Embryonic facial prominence (tissue), 1 donor: ENCODE measurements around the gene RFTN1.

Experiments used
- DNase-seq: peaks from one replicate; pipeline ENCODE4 v3.0.0-alpha.2; 2016; ENCODE audit errors: extremely low spot score

Gene RFTN1

GRCh38 chr3:16468002-16468335 is 45.5 kb downstream of the RFTN1 start:
- no peak for DNase-seq

DNA sequence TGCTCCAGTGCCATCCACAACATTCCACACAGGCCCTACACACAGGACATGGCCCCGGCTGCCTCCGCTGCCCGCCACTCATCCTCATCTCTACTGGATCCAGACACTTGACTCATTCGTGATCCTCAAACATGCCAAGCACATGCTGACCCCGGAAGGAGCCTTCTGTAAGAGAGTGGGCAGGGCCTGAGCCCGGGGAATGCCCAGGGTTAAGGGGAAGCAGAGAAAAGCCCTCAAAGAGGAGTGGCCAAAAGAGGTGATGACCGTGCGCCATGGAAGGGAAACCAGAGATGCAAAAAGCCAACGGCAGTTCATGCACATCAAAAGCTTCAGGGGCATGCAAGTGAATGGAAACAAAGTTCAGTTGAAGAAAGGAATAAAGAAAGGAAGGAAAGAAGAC is 46.1 kb downstream of the RFTN1 start:
- no peak for DNase-seq

GRCh38 chr3:16466822-16467221 is 46.7 kb downstream of the RFTN1 start:
- DNase-seq = no peak

- no peak for DNase-seq
Measured at GRCh38 chr3:16464511-16465148, 48.9 kb downstream of the RFTN1 start.

- no peak for DNase-seq
Measured at GRCh38 chr3:16463914-16464313, 49.6 kb downstream of the RFTN1 start.

GRCh38 chr3:16463119-16463518 is 50.4 kb downstream of the RFTN1 start:
- DNase-seq = no peak

GRCh38 chr3:16462679-16463078 is 50.8 kb downstream of the RFTN1 start:
- DNase-seq = no peak

DNA sequence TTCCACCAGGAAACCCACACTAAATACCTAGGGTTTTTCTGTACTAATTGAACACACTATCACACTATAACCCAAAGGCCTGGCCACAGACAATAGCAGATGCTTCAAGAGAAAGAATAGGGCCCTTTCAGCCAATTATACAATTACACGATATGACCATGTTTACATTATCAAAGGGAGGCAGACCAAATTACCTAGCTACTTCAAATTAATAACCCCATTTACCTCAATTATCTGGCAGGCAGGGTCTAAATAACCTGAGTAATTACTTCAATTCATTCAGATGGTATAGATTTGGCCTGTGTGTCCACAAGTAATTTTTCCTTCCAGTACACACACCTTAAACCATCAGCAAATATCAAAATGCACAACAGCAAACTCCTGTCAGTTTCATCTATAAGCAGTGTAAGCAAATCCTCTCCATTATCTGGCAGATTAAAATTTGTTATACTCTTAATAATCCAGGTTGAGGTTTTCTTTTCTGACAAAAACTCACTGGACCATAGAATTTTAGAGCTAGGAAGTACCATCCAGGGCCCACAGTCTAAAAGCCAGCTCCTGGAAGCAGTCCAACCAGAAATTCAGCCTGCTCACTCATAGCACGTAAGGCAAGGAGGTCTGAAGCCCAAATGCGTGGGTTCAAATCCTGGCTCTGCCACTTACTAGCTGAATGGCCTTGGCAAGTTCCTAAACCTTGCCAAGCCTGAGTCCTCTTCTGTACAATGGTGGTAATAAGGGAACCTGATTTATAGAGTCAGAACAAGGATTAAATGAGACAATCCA is 51.8 kb downstream of the RFTN1 start:
- no peak for DNase-seq

DNA sequence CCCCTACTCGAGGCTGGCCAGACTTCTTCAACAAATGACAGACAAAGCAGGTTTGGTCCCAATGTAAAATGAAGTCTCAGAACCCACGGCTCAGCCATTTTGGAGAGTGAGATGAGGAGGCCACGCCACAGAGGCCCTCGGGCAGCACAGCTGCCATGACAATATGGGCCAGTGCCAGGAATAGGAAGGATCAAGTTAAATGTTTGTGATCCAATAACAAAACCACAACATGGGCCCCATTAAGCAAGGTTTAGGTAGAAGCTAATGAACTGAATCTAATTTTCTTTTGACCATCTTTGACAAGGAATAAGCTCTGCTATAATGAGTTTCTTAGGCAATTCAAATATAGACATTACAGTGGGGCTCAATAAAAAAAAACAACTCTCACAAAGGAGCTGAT is 52.6 kb downstream of the RFTN1 start:
- no peak for DNase-seq

- DNase-seq = no peak
Measured at GRCh38 chr3:16460273-16460672, 53.2 kb downstream of the RFTN1 start.

GRCh38 chr3:16456784-16457415 is 56.6 kb downstream of the RFTN1 start:
- DNase-seq = no peak

- DNase-seq = no peak
Measured at GRCh38 chr3:16455966-16456365, 57.5 kb downstream of the RFTN1 start.

DNA sequence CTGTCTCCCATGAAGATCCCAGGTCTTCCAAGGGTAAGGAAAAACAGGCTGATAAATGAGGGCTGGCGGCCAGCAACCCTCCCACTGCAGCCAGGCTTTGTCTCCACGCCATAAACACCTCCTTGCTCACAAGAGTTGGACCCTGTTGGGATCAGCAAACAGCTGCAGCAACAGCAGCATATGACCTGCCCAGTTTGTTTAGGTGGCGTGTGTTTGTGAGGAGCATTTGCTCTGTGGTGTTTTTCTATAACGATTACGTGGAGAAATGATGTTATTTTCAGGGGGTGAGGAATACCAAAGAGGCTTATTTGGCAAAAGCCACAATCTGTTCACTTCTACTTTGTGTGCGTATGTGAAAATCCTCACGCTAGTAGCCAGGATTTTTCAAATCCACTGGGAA is 58.5 kb downstream of the RFTN1 start:
- DNase-seq = no peak

- DNase-seq = no peak
Measured at GRCh38 chr3:16452261-16452660, 61.2 kb downstream of the RFTN1 start.

DNA sequence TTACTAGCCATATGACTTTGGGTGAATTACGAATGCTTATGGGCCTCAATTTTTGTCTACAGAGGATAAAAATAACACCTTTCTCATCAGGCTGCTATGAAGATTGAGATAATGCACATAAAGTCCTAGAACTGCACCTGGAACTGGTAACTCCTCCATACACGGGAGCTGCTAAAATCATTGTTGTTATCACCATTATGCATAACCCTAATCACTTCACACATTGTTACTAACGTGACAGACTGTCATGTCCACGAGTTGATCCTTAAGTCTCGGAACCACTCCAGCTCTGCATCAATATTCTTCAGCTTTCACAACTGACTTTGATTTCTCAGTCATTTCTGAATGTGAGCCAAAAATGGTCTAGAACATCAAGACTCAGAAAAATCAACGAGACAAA is 64.1 kb downstream of the RFTN1 start:
- DNase-seq = no peak

- peak; percentile 14 for DNase-seq
Measured at GRCh38 chr3:16448639-16449070, 64.8 kb downstream of the RFTN1 start.

DNA sequence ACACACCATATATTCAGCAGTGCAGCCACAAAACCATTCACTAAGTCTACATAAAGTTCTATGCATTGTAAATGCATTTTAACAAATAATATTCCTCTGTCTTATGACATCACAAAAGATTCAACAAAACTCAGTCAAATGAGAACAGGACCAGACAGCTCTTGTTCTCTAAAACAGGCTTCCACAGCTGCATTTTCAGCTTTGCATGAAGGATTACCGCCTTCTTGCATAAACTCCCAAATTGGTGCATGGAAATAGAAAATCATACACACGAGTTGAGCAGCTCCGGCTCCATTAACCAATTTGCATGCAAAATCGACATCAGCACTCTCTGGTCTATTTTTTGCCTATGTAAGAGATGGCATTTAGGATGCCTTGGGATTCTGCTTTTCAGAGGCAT is 66.4 kb downstream of the RFTN1 start:
- DNase-seq = no peak

DNA sequence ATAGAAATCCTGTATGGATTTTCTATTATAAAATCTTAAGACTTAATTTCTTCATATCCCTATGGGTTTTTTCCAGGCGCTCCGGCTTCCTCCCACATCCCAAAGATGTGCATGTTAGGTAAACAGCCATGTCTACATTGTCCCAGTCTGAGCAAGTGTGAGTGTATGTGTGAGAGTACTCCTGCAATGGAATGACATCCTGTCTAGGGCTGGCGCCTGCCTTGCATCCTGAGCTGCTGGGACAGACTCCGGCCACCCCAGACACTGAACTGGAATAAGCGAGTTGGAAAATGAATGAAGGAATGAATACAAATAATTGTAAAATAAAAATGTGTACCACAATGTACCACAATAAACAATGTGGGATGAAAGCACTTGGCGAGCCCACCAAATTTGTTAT is 69.2 kb downstream of the RFTN1 start:
- no peak for DNase-seq

- no peak for DNase-seq
Measured at GRCh38 chr3:16442730-16443129, 70.8 kb downstream of the RFTN1 start.

GRCh38 chr3:16441371-16441875 is 72.1 kb downstream of the RFTN1 start:
- no peak for DNase-seq

GRCh38 chr3:16439848-16440708 is 73.4 kb downstream of the RFTN1 start:
- no peak for DNase-seq
